Measurements from ENCODE around the gene FAP.
A peak's percentile ranks its signal among the peaks of the same experiment; 100 is the strongest.

FAP gene

GRCh38 chr2:162252153-162252552, 8.9 kb upstream of the FAP start:
- ATAC-seq, result peak; percentile 61
- no peak for TF ChIP-seq GLIS3 (CRISPR knock-in tag; IDR thresholded peaks at IDR 0.05)
- no peak for TF ChIP-seq ZFP3 (CRISPR knock-in tag; IDR thresholded peaks at IDR 0.05)
- no peak for TF ChIP-seq CREB5 (CRISPR knock-in tag; IDR thresholded peaks at IDR 0.05; ENCODE audit: low read depth)
- no peak for TF ChIP-seq ZNF8 (CRISPR knock-in tag; IDR thresholded peaks at IDR 0.05)
- no peak for TF ChIP-seq ZNF565 (CRISPR knock-in tag; conservative IDR thresholded peaks at IDR 0.05; ENCODE audit: low read depth)
- no peak for TF ChIP-seq ARNTL (CRISPR knock-in tag; IDR thresholded peaks at IDR 0.05; ENCODE audit: borderline replicate concordance, low read depth)
- no peak for TF ChIP-seq ESRRG (CRISPR knock-in tag; IDR thresholded peaks at IDR 0.05)
- no peak for TF ChIP-seq BACH2 (CRISPR knock-in tag; IDR thresholded peaks at IDR 0.05; ENCODE audit: borderline replicate concordance)
- TF ChIP-seq TCF4 (CRISPR knock-in tag; IDR thresholded peaks at IDR 0.05; ENCODE audit: borderline replicate concordance), result no peak
- TF ChIP-seq PATZ1 (CRISPR knock-in tag; IDR thresholded peaks at IDR 0.05; ENCODE audit: borderline replicate concordance), result no peak
- TF ChIP-seq CSDC2 (CRISPR knock-in tag; IDR thresholded peaks at IDR 0.05), result no peak
- no peak for TF ChIP-seq CSRNP3 (CRISPR knock-in tag; IDR thresholded peaks at IDR 0.05)
- no peak for TF ChIP-seq PPARA (CRISPR knock-in tag; IDR thresholded peaks at IDR 0.05; ENCODE audit: borderline replicate concordance)
- TF ChIP-seq POU6F1 (CRISPR knock-in tag; IDR thresholded peaks at IDR 0.05; ENCODE audit: borderline replicate concordance, low read depth), result no peak
- TF ChIP-seq RARB (CRISPR knock-in tag; IDR thresholded peaks at IDR 0.05), result no peak

- TF ChIP-seq OSR1 (CRISPR knock-in tag; IDR thresholded peaks at IDR 0.05) (no peak), ZFP30 (CRISPR knock-in tag; IDR thresholded peaks at IDR 0.05) (no peak), ZC3H10 (CRISPR knock-in tag; IDR thresholded peaks at IDR 0.05) (no peak), BACH2 (CRISPR knock-in tag; IDR thresholded peaks at IDR 0.05; ENCODE audit: borderline replicate concordance) (no peak)
- no peak for ATAC-seq
Observed at GRCh38 chr2:162245781-162246180, 2.5 kb upstream of the FAP start.

- TF ChIP-seq RARB (CRISPR knock-in tag; IDR thresholded peaks at IDR 0.05), result no peak
- no peak for TF ChIP-seq ZNF565 (CRISPR knock-in tag; conservative IDR thresholded peaks at IDR 0.05; ENCODE audit: low read depth)
- 0 out of 2 replicates have a peak, but pooled peaks have one; percentile 7 for TF ChIP-seq CSDC2 (CRISPR knock-in tag; IDR thresholded peaks at IDR 0.05)
- peak; percentile 39 for ATAC-seq
Observed at GRCh38 chr2:162245061-162245460, 1.8 kb upstream of the FAP start.

- ATAC-seq, result peak; percentile 89
Observed at GRCh38 chr2:162244541-162245031, 1.3 kb upstream of the FAP start.

More at GRCh38 chr2:162244541-162245031, 1.3 kb upstream of the FAP start:
- TF ChIP-seq SNAI2 (CRISPR knock-in tag; IDR thresholded peaks at IDR 0.05), result 0 out of 2 replicates have a peak, but pooled peaks have one; percentile 18
- no peak for TF ChIP-seq GLIS3 (CRISPR knock-in tag; IDR thresholded peaks at IDR 0.05)
- peak; percentile 86; the same call in 1 of the 2 replicates for TF ChIP-seq PATZ1 (CRISPR knock-in tag; IDR thresholded peaks at IDR 0.05; ENCODE audit: borderline replicate concordance)
- no peak for TF ChIP-seq PPARA (CRISPR knock-in tag; IDR thresholded peaks at IDR 0.05; ENCODE audit: borderline replicate concordance)
- TF ChIP-seq OSR1 (CRISPR knock-in tag; IDR thresholded peaks at IDR 0.05), result no peak
- peak; percentile 75 for TF ChIP-seq ISL1 (CRISPR knock-in tag; IDR thresholded peaks at IDR 0.05)
- TF ChIP-seq ZNF565 (CRISPR knock-in tag; conservative IDR thresholded peaks at IDR 0.05; ENCODE audit: low read depth), result no peak
- 0 out of 2 replicates have a peak, but pooled peaks have one; percentile 46 for TF ChIP-seq CSDC2 (CRISPR knock-in tag; IDR thresholded peaks at IDR 0.05)

All from SK-N-SH treated with all-trans-retinoic acid at 6 μM for 48 hours (cell line).